HG02759 (cell line): ENCODE results near the gene TMEM169.

Source experiments
- ATAC-seq: cut with Tn5 transposase; IDR thresholded peaks from one replicate; pipeline ENCODE4 v1.9.1; 2021; ENCODE audit warnings: mild to moderate bottlenecking, moderate library complexity; ENCODE audit not compliant: unreplicated experiment

The TMEM169 gene

GRCh38 chr2:216103213-216103612 is 21.5 kb downstream of the TMEM169 start:
- ATAC-seq: no peak

- no peak for ATAC-seq
These were observed 23.0 kb downstream of the TMEM169 start for GRCh38 chr2:216104691-216105090.

GRCh38 chr2:216107320-216107719 is 25.6 kb downstream of the TMEM169 start:
- ATAC-seq: no peak

- no peak for ATAC-seq
These were observed 26.0 kb downstream of the TMEM169 start for GRCh38 chr2:216107760-216108159.

GRCh38 chr2:216108310-216108966 is 26.7 kb downstream of the TMEM169 start:
- ATAC-seq: no peak

GRCh38 chr2:216108967-216109921 is 27.5 kb downstream of the TMEM169 start, which contains the start of gene XRCC5:
Gene XRCC5, plus strand, starts transcription at chr2:216109348. Its CDS starts 89 bp downstream, at chr2:216109437.
- peak; percentile 59 for ATAC-seq

GRCh38 chr2:216109962-216110614 is 28.4 kb downstream of the TMEM169 start:
- ATAC-seq: no peak

- ATAC-seq: no peak
These were observed 28.9 kb downstream of the TMEM169 start for GRCh38 chr2:216110620-216111019.

GRCh38 chr2:216111122-216111521 is 29.4 kb downstream of the TMEM169 start:
- ATAC-seq: no peak

- no peak for ATAC-seq
These were observed 31.2 kb downstream of the TMEM169 start for GRCh38 chr2:216112926-216113325.

- ATAC-seq: peak; percentile 67
These were observed 31.9 kb downstream of the TMEM169 start for GRCh38 chr2:216113572-216113971.

- ATAC-seq: peak; percentile 0
These were observed 32.6 kb downstream of the TMEM169 start for GRCh38 chr2:216114382-216114713.

GRCh38 chr2:216114714-216115531 is 33.2 kb downstream of the TMEM169 start:
- peak; percentile 51 for ATAC-seq

GRCh38 chr2:216116418-216116817 is 34.7 kb downstream of the TMEM169 start:
- no peak for ATAC-seq

- ATAC-seq: no peak
These were observed 36.0 kb downstream of the TMEM169 start for GRCh38 chr2:216117561-216118340.

GRCh38 chr2:216118474-216118873 is 36.8 kb downstream of the TMEM169 start:
- ATAC-seq: no peak

GRCh38 chr2:216119146-216119545 is 37.4 kb downstream of the TMEM169 start:
- no peak for ATAC-seq

GRCh38 chr2:216119986-216120385 is 38.3 kb downstream of the TMEM169 start:
- ATAC-seq: no peak

- no peak for ATAC-seq
These were observed 39.5 kb downstream of the TMEM169 start for GRCh38 chr2:216121255-216121654.

- ATAC-seq: no peak
These were observed 45.2 kb downstream of the TMEM169 start for GRCh38 chr2:216126943-216127342.
